Prostate gland (tissue), 2 donors: ENCODE results near the gene ORMDL1.

ENCODE experiments used
- CTCF ChIP-seq, 4 experiments: fragments of 200-600 bp in 2 of 4; fragments of 450-650 bp in 2 of 4; sonication (generic) in 2 of 4; IDR thresholded peaks; 1 replicate in 3 of 4; 2 replicates in 1 of 4; pipeline ENCODE4 v1.5.1; 2016 to 2019; ENCODE audit warnings: antibody characterized with exemption in 4 of 4, mild to moderate bottlenecking in 2 of 4, moderate library complexity in 2 of 4
- POLR2A ChIP-seq: fragments of 450-650 bp; IDR thresholded peaks from one replicate; pipeline ENCODE4 v1.6.1; 2016; ENCODE audit warnings: antibody characterized with exemption, mild to moderate bottlenecking
- POLR2AphosphoS5 ChIP-seq: sonication (generic); formaldehyde crosslinking; IDR thresholded peaks from one replicate; pipeline ENCODE4 v1.6.1; 2017; ENCODE audit warnings: antibody characterized with exemption

GRCh38 chr2:189830510-189830909, 46.4 kb upstream of the ORMDL1 start:
- TF ChIP-seq CTCF (IDR thresholded peaks at IDR 0.05) (no peak), POLR2A (no peak), POLR2AphosphoS5 (no peak)
